Epithelial cell of proximal tubule (primary cell): ENCODE data around the gene AVPR2. TPM values are rescaled to one million over a fixed set of nuclear protein-coding genes. Genes with fewer than 3 reads are reported as not detected.
A peak's percentile ranks its signal among the peaks of the same experiment; 100 is the strongest.

ENCODE experiments used
- DNase-seq: peaks from one replicate; pipeline ENCODE4 v3.0.0-alpha.2; 2011; ENCODE audit warnings: low read depth
- H3K4me3 ChIP-seq: 2 replicates; pipeline ENCODE4 v1.5.1; 2011; ENCODE audit warnings: low read depth, mild to moderate bottlenecking, low read length
- CTCF ChIP-seq: conservative IDR thresholded peaks from 2 replicates; pipeline ENCODE4 v1.5.1; 2012; ENCODE audit warnings: low read depth, mild to moderate bottlenecking, low read length
- total RNA-seq: library from RNA; depleted of rRNA; stranded (reverse); fragments of >200 nt; gene quantifications from 2 replicates; pipeline ENCODE4 v1.2.3, GENCODE V29; 2015

Gene AVPR2
- total RNA-seq, 1 donor from 2014 or later: 1.4 TPM

- no peak overlapping the region for H3K4me3 ChIP-seq
- DNase-seq: no peak
- TF ChIP-seq CTCF: no peak
These were observed 41.8 kb downstream of the AVPR2 start for GRCh38 chrX:153945956-153946943.

- TF ChIP-seq CTCF: peak; percentile 80
- H3K4me3 ChIP-seq: no peak overlapping the region
- DNase-seq: no peak
These were observed 42.7 kb downstream of the AVPR2 start for GRCh38 chrX:153947009-153947769.

- H3K4me3 ChIP-seq: no peak overlapping the region
- no peak for DNase-seq
- TF ChIP-seq CTCF: no peak
These were observed 43.6 kb downstream of the AVPR2 start for GRCh38 chrX:153948002-153948466.

- no peak overlapping the region for H3K4me3 ChIP-seq
- no peak for DNase-seq
- no peak for TF ChIP-seq CTCF
These were observed 44.7 kb downstream of the AVPR2 start for GRCh38 chrX:153948847-153949805.

GRCh38 chrX:153950127-153950526 is 45.7 kb downstream of the AVPR2 start:
- no peak overlapping the region for H3K4me3 ChIP-seq
- TF ChIP-seq CTCF: no peak
- DNase-seq: no peak

GRCh38 chrX:153951683-153952372 is 47.4 kb downstream of the AVPR2 start:
- H3K4me3 ChIP-seq: no peak overlapping the region
- no peak for TF ChIP-seq CTCF
- no peak for DNase-seq
